IgD-negative memory B cell (primary cell): ENCODE data around the gene DNASE1. TPM values are rescaled to one million over a fixed set of nuclear protein-coding genes. Genes with fewer than 3 reads are reported as not detected.
A peak's percentile ranks its signal among the peaks of the same experiment; 100 is the strongest.
"Not testable (repeated sequence)": the region's sequence is repeated elsewhere in the genome, so short reads cannot be mapped to it uniquely, and the experiment has no call there.

Experiments
- H3K27ac Mint-ChIP-seq, 3 donors: one replicate each; pipeline ENCODE4 v1.8.0; 2020 to 2022; ENCODE audit warnings: mild to moderate bottlenecking in 3 of 3, mixed read lengths in 3 of 3, moderate library complexity in 1 of 3
- H3K27me3 Mint-ChIP-seq: one replicate; pipeline ENCODE4 v1.8.0; 2021; ENCODE audit warnings: mixed read lengths
- H3K36me3 Mint-ChIP-seq: one replicate; pipeline ENCODE4 v1.8.0; 2020; ENCODE audit warnings: mild to moderate bottlenecking, mixed read lengths
- H3K4me1 Mint-ChIP-seq, 3 donors: one replicate each; pipeline ENCODE4 v1.8.0; 2020 to 2022; ENCODE audit warnings: mixed read lengths in 3 of 3, mild to moderate bottlenecking in 1 of 3
- H3K4me3 Mint-ChIP-seq, 4 donors: one replicate each; pipeline ENCODE4 v1.8.0; 2020 to 2022; ENCODE audit warnings: mild to moderate bottlenecking in 4 of 4, mixed read lengths in 4 of 4, moderate library complexity in 3 of 4
- H3K9me3 Mint-ChIP-seq, 3 donors: one replicate each; pipeline ENCODE4 v1.8.0; 2020 to 2021; ENCODE audit warnings: mixed read lengths in 3 of 3, mild to moderate bottlenecking in 1 of 3
- polyA plus RNA-seq: library from polyadenylated mRNA; unstranded; fragments of 300-500 nt; fragmentation: Illumina TruSeq; gene quantifications from one replicate; pipeline ENCODE4 v1.2.3, GENCODE V29; 2021

The DNASE1 gene, protein sequence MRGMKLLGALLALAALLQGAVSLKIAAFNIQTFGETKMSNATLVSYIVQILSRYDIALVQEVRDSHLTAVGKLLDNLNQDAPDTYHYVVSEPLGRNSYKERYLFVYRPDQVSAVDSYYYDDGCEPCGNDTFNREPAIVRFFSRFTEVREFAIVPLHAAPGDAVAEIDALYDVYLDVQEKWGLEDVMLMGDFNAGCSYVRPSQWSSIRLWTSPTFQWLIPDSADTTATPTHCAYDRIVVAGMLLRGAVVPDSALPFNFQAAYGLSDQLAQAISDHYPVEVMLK
- 12.4 TPM for polyA plus RNA-seq

DNA sequence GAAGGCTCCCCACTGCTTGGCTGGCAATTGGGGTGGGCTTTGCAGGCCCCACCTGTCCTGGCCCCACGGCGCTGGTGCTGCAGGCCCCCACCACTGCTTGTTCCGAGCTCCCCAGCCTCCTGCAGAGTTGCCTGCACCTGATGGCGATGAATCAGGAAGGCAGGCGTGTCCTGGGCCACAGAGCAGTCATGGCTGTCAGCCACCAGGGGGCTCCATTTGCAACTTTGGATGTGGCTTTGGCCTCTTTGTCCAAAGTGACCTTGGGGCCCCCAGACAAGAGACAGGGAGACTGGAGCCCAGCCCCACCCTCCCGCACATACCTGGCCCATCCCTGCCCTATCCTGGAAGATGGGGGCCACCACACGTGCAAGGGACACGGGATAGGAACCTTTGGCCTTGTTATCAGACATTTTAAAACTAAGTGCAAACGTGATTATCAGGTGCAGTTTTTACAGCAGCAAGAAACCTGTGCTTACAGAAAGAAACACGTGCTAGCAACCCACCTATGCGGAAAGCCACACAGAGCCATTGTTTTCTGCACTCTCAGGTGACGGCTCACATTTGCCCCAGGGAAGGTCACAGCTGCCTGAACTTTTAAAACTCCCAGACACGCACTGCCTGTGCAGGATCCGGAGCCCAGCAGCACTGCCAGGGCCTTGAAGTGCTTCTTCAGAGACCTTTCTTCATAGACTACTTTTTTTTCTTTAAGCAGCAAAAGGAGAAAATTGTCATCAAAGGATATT lies at the start of gene DNASE1:
Gene DNASE1 (plus strand): TSS at position 443 of the 743 bp plus-strand sequence. CDS start 683 bp downstream, outside the sequence.
- Mint-ChIP-seq H3K9me3 (no peaks in the 10 kb centered on the region), H3K4me3 (no peak within 1 kb of the TSS), H3K36me3 (peaks cover 7% of the 10 kb centered on the region), H3K27ac (peak within 1 kb of the TSS in 1 of 3 donors; percentile 31), H3K4me1 (peaks cover 0 to 2% (median 2%) of the 10 kb centered on the region in 3 donors), H3K27me3 (no peaks in the 10 kb centered on the region)

DNA sequence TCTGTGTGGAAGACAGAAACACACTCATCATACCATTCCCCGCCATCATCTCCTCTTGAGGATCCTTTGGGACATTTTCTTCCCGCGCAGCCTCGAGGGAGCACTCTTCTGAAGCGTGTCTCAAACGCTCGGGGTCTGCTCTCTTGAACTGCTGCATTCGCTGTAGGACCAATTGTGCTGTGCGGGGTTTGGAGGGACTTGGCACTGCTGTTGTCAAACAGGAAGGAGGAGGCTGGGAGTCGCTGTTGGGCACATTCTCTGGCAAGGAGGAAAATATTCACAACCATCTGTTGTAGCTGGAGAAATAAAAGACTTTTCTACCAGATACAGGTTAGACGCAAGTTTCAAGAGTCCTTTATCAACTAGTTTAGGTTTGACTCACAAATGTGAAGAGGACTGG lies 48.0 kb upstream of the DNASE1 start:
- H3K4me3 Mint-ChIP-seq = no peak overlapping the region
- H3K36me3 Mint-ChIP-seq = peaks cover 3% of the 10 kb centered on the region
- peaks cover 12 to 23% (median 16%) of the 10 kb centered on the region in 3 donors for H3K4me1 Mint-ChIP-seq
- H3K27ac Mint-ChIP-seq = peak overlapping the region in 1 of 3 donors; percentile 71
- H3K27me3 Mint-ChIP-seq = no peaks in the 10 kb centered on the region
- no peaks in the 10 kb centered on the region for H3K9me3 Mint-ChIP-seq

DNA sequence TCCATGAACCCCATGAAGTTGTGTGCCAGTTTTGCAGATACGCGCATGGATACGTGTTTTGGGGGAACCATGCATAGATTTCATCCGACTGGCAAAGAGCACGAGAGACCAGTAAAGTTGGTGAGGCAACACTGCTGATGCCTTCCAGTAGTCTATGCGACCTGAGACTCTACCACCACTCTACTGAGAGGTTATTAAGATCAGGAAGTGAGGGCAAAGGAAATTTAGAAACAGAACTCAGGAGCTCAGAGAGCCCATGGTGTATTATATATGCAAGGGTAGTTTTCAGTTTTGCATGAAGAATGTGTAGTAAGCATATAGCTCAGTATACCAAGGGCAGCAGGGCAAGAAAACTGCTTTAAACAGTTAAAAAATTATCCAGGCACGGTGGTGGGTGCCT lies 47.3 kb upstream of the DNASE1 start:
- peak overlapping the region in 1 of 3 donors; percentile 66 for H3K27ac Mint-ChIP-seq
- no peaks in the 10 kb centered on the region for H3K27me3 Mint-ChIP-seq
- peaks cover 5% of the 10 kb centered on the region for H3K36me3 Mint-ChIP-seq
- peaks cover 16 to 28% (median 22%) of the 10 kb centered on the region in 3 donors for H3K4me1 Mint-ChIP-seq
- H3K4me3 Mint-ChIP-seq = peak overlapping the region in 3 of 4 donors; percentile 52 to 72 (median 68)
- H3K9me3 Mint-ChIP-seq = no peaks in the 10 kb centered on the region

DNA sequence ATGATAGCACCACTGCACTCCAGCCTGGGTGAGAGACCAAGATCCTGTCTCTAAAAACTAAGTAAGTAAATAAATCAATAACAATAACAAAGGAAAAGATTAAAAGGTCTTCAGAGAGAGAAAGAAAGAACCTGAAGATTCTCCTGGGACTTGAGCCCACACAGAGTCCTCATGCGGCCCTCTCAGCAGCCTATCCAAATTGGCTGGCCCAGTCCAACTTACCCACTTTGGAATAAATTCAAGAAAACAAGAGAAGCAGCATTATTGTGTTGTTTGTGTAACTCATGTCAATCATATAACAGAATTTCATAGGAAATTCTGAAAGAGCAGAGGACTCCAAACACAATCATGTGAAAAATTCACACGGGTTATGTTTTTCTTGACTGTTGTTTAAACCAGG lies 46.9 kb upstream of the DNASE1 start:
- Mint-ChIP-seq H3K4me3 (peak overlapping the region in 3 of 4 donors; percentile 68 to 74 (median 72)), H3K27me3 (no peaks in the 10 kb centered on the region), H3K36me3 (peaks cover 6% of the 10 kb centered on the region), H3K9me3 (no peaks in the 10 kb centered on the region), H3K27ac (peak overlapping the region in 1 of 3 donors; percentile 66), H3K4me1 (peaks cover 18 to 30% (median 24%) of the 10 kb centered on the region in 3 donors)

DNA sequence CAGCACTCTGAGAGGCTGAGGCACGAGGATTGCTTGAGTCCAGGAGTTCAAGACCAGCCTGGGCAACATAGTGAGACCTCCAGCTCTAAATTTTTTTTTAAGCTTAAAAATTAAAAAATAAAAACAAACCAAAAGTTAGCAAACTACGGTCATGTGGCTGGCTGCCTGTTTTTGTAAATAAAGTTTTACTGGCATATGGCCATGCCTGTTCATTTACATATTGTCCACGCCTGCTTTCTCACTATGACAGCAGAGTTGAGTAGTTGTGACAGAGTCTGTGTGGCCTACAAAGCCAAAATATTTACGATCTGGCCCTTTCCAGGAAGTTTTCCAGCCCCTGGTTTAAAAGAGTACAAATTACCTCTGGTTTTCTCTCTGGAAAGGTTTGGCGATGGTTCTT lies 46.4 kb upstream of the DNASE1 start:
- H3K4me1 Mint-ChIP-seq = peaks cover 22 to 34% (median 28%) of the 10 kb centered on the region in 3 donors
- no peaks in the 10 kb centered on the region for H3K9me3 Mint-ChIP-seq
- peaks cover 8% of the 10 kb centered on the region for H3K36me3 Mint-ChIP-seq
- H3K27me3 Mint-ChIP-seq = no peaks in the 10 kb centered on the region
- H3K4me3 Mint-ChIP-seq = no peak overlapping the region
- H3K27ac Mint-ChIP-seq = no peak overlapping the region

DNA sequence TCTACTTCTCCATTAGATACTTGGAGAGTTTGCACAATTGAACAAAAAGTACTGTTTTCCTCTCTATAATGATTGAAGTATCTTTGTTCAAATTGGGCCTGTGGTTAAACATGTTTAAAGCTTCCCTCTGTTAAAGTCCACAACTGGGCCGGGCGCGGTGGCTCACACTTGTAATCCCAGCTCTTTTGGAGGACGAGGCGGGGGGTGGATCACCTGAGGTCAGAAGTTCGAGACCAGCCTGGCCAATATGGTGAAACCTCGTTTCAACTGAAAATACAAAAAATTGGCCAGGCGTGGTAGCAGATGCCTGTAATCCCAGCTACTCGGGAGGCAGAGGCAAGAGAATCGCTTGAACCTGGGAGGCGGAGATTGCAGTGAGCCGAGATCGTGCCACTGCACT lies 45.5 kb upstream of the DNASE1 start:
- Mint-ChIP-seq H3K4me1 (peaks cover 28 to 39% (median 33%) of the 10 kb centered on the region in 3 donors), H3K27ac (peak overlapping the region in 1 of 3 donors; percentile 8), H3K4me3 (peak overlapping the region in 1 of 4 donors; percentile 94)
- H3K9me3 Mint-ChIP-seq, H3K27me3 Mint-ChIP-seq, H3K36me3 Mint-ChIP-seq: not testable (repeated sequence)

DNA sequence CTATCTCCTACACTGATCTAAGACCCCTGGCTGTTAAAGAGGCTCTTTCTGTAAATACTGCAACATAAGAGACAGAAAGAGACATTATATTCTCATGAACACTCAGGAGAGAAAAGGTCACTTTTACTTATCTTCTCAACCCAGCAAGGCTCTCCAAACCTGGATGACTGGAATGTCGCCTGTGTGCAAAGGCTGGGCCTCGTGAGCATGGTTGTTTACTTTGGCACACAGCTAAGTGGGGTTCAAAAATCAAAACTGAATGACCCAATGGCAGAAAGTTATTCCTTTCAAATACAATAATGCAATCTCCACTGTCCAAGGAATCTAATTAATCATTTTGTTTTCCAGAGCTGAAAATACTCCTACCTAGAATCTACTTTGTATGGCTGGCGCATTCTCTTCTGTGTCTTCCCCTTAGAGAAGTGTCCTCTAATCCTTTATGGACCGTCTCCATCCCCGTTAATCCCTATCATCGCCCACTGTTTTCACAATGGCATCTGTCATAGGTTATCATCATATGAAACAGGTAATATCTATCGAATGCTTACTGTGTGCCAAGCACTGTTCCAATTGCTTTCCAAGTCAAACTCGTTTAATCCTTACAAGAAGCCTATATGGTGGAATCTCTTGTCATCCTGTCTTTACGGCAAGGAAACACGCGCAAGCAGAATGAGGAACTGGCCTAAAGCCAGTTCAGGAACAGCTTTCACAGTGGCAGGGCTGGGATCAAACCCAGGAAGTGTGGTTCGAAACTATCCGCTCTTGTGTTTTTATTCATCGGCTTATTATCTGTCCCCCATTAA lies 44.4 kb upstream of the DNASE1 start:
- H3K27ac Mint-ChIP-seq = peak overlapping the region in 2 of 3 donors; percentile 82 to 95

DNA sequence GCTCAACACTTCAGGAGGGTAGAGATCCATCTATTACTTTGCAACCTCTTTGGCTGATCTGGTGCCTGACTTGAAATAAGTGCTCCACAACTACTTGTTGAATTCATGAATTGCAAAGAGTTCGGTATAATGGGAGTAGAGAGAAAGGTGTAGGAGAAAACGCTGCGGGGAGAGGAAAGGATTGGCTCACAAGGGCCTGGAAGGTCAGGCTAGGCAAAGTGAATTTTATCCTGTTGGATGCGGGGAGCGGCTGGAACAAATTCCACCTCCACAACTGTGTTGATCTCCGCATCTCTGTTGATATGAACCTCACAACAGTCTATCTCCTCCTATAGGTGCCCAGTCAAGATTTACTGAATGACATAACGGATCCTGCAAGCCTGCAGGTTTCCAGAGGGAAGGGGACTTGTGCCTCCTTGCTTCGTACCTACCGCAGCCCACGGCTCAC lies 43.8 kb upstream of the DNASE1 start:
- H3K4me1 Mint-ChIP-seq = peaks cover 31 to 46% (median 33%) of the 10 kb centered on the region in 3 donors
- H3K36me3 Mint-ChIP-seq = peaks cover 12% of the 10 kb centered on the region
- H3K4me3 Mint-ChIP-seq = peak overlapping the region; percentile 94 to 100 (median 98)
- H3K9me3 Mint-ChIP-seq = no peaks in the 10 kb centered on the region
- H3K27me3 Mint-ChIP-seq = no peaks in the 10 kb centered on the region
- H3K27ac Mint-ChIP-seq = peak overlapping the region; percentile 82 to 95 (median 90)

More for the DNA sequence above, 44.4 kb upstream of the DNASE1 start:
- peak overlapping the region; percentile 94 to 100 (median 98) for H3K4me3 Mint-ChIP-seq
- no peaks in the 10 kb centered on the region for H3K9me3 Mint-ChIP-seq
- no peaks in the 10 kb centered on the region for H3K27me3 Mint-ChIP-seq
- H3K36me3 Mint-ChIP-seq = peaks cover 9% of the 10 kb centered on the region
- H3K4me1 Mint-ChIP-seq = peaks cover 31 to 43% (median 33%) of the 10 kb centered on the region in 3 donors

DNA sequence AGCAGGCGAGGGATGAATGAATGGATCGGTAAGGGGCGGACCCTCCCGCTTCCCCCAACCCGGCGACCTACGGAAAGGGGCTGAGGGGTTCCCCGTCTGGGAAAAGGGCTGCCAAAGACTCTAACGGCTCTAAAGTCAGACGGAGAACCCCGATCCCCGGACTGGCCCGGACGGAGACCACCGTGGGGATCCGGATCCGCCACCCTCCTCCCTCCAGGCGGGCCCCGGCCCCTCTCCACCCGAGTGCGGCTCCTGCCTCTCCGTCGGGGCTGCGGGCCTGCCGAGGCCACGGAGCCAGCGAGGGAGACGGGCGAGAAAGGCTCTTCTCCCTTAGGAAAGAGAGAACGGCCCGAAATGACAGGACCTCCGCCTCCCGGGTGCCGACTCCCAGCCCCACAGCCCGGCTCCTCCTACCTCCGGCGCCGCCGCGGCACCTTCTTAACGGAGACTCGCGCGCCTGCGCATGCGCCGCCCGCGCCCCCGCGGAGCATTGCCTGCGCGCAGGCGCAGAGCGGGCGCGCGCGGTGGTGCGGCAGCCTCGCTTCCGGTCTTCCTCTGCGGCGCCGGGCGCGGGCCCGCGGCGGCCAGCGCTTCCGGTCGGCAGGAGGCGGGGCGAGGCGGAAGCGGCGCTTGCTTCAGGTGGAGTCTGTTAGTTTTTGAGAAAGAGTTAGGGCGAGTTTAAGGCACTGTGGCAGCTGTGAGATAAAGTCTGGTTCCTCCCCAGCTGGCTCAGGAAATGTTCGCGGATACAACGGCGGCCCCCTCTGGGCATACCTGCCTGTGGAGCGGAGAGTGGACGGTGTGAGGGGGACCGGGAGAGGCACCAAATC lies 43.1 kb upstream of the DNASE1 start, which contains the start of gene SLX4:
Gene SLX4 (minus strand): TSS at position 461 of the 830 bp plus-strand sequence. CDS start 2,642 bp downstream, outside the sequence.
- H3K4me1 Mint-ChIP-seq = peaks cover 31 to 46% (median 33%) of the 10 kb centered on the region in 3 donors
- no peaks in the 10 kb centered on the region for H3K9me3 Mint-ChIP-seq
- H3K27me3 Mint-ChIP-seq = no peaks in the 10 kb centered on the region
- H3K4me3 Mint-ChIP-seq = peak within 1 kb of the TSS; percentile 94 to 100 (median 98)
- H3K27ac Mint-ChIP-seq = peak within 1 kb of the TSS; percentile 93 to 97 (median 95)
- peaks cover 12% of the 10 kb centered on the region for H3K36me3 Mint-ChIP-seq

DNA sequence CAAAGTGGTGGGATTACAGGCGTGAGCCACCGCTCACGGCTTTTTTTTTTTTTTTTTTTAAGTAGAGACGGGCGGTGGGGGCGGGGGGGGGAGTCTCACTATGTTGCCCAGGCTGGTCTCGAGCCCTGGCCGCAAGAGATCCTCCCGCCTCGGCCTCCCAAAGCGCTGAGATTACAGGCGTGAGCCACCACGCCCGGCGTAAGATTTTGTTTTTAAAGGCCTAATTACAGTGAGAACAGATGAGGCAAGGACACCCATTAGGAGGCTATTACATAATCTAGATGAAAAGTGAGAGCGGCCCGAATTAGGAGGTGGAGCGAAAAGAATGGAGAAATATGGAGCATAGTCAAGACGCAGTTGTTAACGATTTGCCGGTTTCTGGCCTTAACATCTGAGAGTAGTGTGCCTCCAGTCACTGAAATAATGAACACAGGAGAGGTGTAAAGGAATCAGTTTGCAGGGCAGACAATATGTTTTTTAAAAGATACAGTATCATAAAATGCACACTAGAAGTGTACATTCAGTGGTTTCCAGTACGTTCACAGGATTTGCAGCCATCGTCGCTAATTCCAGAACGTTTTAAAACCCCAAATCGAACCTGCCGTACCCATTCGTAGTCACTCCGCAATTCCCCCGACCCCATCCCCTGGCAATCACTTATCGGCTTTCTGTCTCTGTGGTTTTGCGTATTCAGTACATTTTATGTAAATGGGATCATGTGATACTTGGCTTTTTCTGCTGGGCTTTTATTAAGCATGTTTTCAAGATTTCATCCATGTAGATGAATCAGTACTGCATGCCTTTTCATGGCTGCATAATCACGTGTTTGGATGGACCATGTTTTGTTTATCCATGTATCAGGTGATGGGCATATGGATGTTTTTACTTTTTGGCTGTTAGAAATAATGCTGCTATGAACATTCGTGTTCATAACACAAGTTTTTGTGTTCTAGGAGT lies 41.7 kb upstream of the DNASE1 start:
- Mint-ChIP-seq H3K36me3 (peaks cover 10% of the 10 kb centered on the region), H3K4me1 (peaks cover 26 to 35% (median 32%) of the 10 kb centered on the region in 3 donors), H3K27ac (peak overlapping the region in 2 of 3 donors; percentile 77 to 95), H3K27me3 (no peaks in the 10 kb centered on the region), H3K9me3 (no peaks in the 10 kb centered on the region), H3K4me3 (peak overlapping the region; percentile 91 to 99 (median 96))

DNA sequence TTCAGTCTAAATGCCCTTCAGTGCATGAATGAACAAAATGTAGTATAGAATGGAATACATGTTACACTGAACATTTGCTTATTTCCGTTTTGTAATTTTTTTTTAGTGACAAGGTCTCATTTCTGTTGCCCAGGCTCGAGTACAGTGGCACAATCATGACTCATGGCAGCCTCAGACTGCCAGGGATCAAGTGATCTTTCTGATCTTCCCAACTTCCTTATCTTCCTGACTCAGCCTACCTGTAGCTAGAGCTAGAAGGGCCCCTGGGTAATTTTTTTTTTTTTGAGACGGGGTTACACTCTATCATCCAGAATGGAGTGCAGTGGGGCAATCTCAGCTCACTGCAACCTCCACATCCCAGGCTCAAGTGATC lies 35.7 kb upstream of the DNASE1 start:
- Mint-ChIP-seq H3K9me3 (no peaks in the 10 kb centered on the region), H3K27me3 (no peaks in the 10 kb centered on the region), H3K36me3 (peaks cover 8% of the 10 kb centered on the region), H3K4me3 (peak overlapping the region in 2 of 4 donors; percentile 17 to 58), H3K4me1 (peaks cover 28 to 34% (median 33%) of the 10 kb centered on the region in 3 donors), H3K27ac (peak overlapping the region in 1 of 3 donors; percentile 58)

DNA sequence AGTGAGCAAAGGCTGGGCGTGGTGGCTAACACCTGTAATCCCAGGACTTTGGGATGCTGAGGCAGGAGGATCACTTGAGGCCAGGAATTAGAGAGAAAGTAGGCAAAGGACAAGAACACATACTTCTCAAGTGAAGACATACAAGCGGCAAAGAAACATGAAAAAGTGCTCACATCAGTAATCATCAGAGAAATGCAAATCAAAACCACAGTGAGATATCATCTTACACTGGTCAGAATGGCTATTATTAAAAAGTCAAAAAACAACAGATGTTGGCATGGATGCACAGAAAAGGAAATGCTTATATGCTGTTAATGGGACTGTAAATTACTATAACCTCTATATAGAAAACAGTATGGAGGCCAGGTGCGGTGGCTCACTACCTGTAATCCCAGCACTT lies 30.8 kb upstream of the DNASE1 start:
- Mint-ChIP-seq H3K4me3 (peak overlapping the region in 3 of 4 donors; percentile 6 to 86 (median 79)), H3K4me1 (peaks cover 36 to 46% (median 41%) of the 10 kb centered on the region in 3 donors), H3K9me3 (no peaks in the 10 kb centered on the region), H3K27ac (no peak overlapping the region), H3K27me3 (no peaks in the 10 kb centered on the region), H3K36me3 (no peaks in the 10 kb centered on the region)

DNA sequence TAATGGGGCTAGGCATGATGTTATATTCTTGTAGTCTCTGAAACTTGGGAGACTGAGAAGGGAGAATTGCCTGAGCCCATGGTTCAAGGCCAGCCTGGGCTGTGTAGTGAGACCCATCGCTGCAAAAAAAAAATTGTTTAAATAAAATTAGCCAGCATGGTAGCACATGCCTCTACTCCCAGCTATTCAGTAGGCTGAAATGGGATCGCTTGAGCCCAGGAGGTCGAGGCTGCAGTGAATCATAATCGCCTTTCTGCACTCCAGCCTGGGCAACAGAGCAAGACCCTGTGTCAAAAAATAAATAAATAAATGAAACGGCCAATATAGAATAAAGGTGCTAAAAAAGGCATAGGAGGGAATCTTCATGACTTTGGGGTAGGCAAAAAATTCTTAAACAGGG lies 29.2 kb upstream of the DNASE1 start:
- H3K9me3 Mint-ChIP-seq = no peaks in the 10 kb centered on the region
- peak overlapping the region in 1 of 3 donors; percentile 58 for H3K27ac Mint-ChIP-seq
- H3K27me3 Mint-ChIP-seq = no peaks in the 10 kb centered on the region
- H3K4me3 Mint-ChIP-seq = no peak overlapping the region
- peaks cover 35 to 49% (median 36%) of the 10 kb centered on the region in 3 donors for H3K4me1 Mint-ChIP-seq
- H3K36me3 Mint-ChIP-seq = no peaks in the 10 kb centered on the region
